NCI-H460 (cell line): Measurements from ENCODE around the gene GSPT1. TPM values are rescaled to one million over a fixed set of nuclear protein-coding genes. Genes with fewer than 3 reads are reported as not detected.
"Not testable (repeated sequence)": the region's sequence is repeated elsewhere in the genome, so short reads cannot be mapped to it uniquely, and the experiment has no call there.

Experiments
- DNase-seq: peaks from one replicate; pipeline ENCODE4 v3.0.0-alpha.2; 2016; ENCODE audit warnings: low read depth; ENCODE audit errors: extremely low read depth
- polyA plus RNA-seq: library from polyadenylated mRNA; depleted of rRNA; stranded (reverse); fragments of >200 nt; gene quantifications from 2 replicates; pipeline ENCODE4 v1.2.3, GENCODE V29; 2014; cell fraction: nucleus; rRNA removed
- total RNA-seq: library from RNA; depleted of rRNA; stranded (reverse); fragments of >200 nt; shearing (Covaris generic); gene quantifications from 2 replicates; pipeline ENCODE4 v1.2.3, GENCODE V29; 2014; rRNA removed

GSPT1 gene
- 114 and 120 TPM in 2 replicates for total RNA-seq
- polyA plus RNA-seq = 74.9 and 84.5 TPM in 2 replicates

DNA sequence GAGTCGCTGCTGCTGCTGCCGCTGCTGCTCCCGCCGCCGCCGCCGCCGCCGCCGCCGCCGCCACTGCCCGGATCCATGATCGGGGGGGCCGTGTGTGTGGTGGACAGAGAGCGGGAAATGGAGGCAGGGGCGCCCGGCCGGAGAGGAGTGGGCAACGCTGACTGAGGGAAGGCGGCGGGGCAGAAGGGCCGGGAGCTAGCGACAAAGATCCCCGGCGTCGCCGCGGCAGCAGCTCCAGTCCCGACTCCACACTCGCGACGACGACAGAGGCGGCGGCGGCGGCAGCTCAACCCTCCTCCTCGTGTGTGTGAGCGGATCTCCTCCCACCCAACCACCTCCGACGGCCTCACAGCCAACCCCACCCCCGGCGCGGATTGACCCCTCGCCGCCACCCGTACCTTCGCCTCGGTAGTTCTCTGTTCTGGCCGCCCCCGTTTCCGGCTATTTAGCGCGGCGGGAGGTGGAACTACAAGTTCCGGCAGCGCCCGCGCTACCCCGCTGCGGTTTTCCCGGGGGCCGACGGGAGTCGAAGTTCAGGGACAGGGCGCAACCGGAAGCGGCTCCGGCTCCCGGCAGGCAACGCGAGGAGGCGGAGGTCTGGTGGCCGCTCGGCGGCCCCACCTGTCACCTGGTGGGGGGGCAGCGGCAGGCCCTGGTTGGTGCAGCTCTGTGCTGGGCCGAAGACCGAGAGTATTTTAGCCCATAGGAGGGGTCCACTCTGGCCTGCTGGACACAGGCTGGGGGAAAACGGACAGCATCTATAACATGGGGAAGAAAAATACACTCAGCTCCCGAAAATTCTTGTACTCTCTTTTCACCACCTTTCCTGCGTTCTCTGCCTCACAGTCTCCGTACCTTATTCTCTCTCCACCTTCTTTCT lies at the start of gene GSPT1:
TSS of gene GSPT1 (minus strand) at position 313 of the 880 bp plus-strand sequence. CDS start at position 77, 236 bp downstream.
- DNase-seq = peak; percentile 97

DNA sequence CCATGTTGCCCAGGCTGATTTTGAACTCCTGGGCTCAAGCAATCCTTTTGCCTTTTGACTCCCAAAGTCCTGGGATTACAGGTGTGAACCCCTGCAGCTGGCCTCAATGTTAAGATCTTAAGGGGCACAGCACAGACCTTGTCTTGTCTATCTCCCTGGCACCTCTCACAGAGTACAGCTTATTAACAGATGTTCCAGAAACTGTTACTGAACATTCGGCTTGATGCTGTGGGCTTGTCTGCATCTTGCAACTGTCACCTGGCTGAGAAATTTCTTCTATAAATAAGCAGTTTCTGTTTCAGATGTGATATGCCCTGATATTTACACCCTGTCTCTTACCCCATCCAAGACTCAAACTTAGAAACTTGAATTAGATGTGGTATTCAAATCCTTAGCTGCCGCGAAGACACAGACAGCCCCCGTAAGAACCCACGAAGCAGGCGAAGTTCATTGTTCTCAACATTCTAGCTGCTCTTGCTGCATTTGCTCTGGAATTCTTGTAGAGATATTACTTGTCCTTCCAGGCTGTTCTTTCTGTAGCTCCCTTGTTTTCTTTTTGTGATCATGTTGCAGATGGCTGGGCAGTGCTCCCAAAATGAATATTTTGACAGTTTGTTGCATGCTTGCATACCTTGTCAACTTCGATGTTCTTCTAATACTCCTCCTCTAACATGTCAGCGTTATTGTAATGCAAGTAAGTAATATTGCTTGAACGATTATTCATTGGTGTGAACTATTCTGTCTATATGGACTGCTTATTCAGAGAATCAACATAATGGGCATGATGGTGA lies 49.2 kb upstream of the GSPT1 start, which contains the start of gene TNFRSF17:
TSS of gene TNFRSF17 (plus strand) at position 450 of the 791 bp plus-strand sequence. CDS start at position 565, 115 bp downstream.
- no peak for DNase-seq

DNA sequence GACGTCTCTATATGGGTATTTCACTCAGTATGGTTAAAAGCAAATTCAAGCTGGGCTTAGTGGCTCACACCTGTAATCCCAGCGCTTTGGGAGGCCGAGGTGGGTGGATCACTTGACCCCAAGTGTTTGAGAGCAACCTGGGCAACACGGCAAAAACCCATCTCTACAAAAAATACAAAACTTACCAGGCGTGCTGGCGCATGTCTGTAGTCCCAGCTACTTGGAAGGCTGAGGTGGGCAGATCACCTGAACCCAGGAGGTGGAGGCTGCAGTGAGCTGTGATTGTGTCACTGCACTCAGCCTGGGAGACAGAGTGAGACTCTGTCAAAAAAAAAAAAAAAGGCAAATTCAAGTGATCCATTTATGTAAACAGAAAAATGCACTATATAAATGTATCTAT lies 48.0 kb upstream of the GSPT1 start:
- DNase-seq = no peak

DNA sequence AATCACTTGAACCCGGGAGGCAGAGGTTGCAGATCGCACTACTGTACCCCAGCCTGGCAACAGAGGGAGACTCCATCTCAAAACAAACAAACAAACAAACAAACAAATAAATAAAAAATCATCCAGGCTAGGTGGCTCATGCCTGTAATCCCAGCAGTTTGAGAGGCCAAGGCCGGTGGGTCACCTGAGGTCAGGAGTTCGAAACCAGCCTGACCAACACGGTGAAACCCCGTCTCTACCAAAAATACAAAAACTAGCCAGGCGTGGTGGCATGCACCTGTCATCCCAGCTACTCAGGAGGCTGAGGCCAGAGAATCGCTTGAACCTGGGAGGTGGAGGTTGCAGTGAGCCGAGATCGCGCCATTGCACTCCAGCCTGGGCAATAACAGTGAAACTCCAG lies 47.2 kb upstream of the GSPT1 start:
- not testable (repeated sequence) for DNase-seq

DNA sequence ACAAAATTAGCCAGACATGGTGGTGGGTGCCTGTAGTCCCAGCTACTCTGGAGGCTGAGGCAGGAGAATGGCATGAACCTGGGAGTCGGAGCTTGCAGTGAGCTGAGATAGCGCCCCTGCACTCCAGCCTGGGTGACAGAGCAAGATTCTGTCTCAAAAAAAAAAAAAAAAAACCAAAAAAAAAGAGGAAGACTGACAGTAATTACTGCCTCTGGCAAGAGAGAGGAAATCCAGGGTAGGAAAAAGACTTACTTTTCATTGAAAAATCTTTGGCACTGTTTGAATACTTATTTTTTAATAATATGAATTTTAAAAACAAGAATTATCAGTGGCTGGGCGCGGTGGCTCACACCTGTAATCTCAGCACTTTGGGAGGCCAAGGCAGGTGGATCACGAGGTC lies 46.7 kb upstream of the GSPT1 start:
- DNase-seq = not testable (repeated sequence)

DNA sequence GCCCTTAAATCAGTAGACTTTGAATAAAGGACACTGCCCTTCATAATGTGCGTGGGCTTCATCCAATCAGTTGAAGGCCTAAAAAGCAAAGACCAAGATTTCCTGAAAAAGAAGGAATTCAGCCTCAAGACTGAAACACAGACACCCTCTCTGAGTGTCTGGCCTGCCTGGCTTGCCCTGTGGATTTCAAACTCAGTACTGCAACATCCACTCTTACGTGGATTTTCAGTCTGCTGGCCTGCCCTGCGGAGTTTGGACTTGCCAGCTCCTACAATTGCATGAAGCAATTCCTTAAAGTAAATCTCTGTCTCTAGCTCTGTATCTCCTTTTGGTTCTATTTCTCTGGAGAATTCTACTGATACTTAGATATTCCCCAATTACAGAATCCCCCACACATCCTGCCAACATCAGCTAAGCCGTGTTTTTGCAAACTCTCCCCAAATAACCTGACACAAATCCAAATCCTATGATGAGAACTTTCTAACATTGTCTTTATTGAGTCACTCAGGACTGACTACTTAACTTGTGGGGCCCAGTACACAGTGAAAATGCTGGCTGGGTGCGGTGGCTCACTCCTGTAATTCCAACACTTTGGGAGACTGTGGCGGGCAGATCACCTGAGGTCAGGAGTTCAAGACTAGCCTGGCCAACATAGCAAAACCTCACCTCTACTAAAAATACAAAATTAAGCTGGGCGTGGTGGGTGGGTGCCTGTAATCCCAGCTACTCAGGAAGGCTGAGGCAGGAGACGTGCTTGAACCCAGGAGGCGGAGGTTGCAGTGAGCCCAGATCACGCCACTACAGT lies 42.0 kb upstream of the GSPT1 start:
- no peak for DNase-seq

DNA sequence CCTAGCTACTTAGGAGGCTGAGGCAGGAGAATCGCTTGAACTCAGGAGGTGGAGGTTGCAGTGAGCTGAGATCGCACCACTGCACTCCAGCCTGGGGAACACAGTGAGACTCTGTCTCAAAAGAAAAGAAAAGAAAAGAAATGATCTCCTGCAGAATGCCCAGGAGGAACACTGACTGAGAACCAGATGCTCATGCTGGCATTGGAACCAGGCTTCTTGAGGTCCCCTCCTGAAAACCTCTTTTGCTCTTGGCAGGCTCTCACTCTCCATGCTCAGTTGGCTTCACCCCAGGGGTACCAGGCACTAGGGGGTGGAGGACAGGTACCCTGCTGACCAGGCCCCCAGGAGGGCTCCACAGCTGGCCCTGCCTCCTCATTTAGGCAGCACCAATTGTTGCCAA lies 40.8 kb upstream of the GSPT1 start:
- DNase-seq = no peak

DNA sequence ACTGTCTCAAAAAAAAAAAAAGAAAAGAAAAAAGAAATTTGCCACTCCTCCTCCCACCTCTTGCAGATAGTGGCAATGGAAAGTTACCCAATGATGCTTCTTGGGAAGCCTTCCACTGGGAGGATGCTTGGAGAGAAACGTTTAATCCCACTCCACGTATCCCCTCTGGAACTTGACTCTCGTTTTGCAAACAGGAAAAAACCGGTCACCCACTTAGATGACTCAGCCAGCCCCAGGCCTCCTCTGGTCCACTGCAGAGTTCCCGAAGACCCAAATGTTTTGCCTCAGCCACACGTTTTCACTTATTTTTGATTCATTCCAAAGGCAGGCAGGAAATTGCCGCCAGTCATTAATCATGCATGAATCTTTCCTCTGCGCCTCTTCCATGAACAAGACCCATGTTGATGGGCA lies 40.0 kb upstream of the GSPT1 start:
- DNase-seq = no peak

DNA sequence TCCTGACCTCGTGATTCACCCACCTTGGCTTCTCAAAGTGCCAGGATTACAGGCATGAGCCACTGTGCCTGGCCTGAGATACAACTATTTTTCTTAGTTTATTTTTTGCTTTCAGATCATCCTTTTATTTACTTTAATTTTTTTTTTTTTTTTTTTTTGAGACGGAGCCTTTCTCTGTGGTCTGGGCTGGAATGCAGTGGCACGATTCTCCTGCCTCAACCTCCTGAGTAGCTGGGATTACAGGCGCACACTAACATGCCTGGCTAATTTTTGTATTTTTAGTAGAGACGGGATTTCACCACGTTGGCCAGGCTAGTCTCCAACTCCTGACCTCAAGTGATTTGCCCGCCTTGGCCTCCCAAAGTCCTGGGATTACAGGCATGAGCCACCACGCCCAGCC lies 37.8 kb upstream of the GSPT1 start:
- not testable (repeated sequence) for DNase-seq

DNA sequence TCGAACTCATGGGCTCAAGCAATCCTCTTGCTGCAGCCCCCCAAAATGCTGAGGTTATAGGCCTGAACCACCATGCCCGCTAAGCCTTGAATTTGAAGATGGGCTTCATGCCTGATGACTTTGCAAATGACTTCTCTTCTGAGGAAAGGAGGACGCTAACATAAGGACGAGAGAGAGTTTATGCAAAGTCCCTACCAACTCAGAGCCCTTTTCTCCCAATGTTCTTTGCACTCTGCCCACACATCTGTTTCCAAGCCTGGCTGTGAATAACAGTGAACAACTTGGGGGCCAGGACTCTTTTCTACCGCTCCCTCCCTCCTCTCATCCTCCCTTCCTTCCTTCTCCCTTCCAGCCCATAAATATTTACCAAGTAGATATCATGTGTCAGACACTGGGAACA lies 34.6 kb upstream of the GSPT1 start:
- no peak for DNase-seq

DNA sequence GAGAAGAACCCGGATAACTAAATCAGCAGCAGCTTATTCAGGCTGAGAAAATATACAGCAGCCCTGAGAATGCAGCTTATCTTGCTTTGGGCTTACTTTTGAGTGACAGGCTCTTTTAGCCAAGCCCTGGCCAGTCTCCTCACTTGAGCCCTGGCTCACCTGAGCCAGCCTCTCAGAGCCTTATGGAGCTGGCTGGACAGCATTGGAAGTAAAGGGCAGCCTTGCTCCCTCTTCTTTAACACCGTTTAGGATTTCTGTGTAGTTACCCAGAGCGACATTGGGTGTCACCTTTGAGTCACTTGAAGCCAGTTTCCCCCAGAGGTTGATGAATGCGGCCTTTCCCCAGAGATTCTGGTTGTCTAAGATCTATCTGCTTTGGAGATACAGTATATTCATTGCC lies 33.8 kb upstream of the GSPT1 start:
- peak; percentile 51 for DNase-seq

DNA sequence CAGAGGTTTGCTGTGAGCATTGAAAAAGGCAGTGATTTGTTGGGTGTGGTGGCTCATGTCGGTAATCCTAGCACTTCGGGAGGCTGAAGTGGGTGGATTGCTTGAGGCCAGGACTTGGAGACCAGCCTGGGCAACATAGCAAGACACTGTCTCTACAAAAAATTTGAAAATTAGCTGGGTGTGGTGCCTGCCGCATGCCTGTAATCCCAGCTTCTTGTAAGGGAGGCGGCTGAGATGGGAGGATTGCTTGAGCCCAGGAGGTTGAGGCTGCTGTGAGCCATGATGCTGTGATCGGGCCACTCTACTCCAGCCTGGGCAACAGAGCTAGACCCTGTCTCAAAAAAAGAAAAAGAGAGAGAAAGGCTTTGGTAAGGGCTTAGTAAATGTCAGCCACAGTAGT lies 33.1 kb upstream of the GSPT1 start:
- no peak for DNase-seq

DNA sequence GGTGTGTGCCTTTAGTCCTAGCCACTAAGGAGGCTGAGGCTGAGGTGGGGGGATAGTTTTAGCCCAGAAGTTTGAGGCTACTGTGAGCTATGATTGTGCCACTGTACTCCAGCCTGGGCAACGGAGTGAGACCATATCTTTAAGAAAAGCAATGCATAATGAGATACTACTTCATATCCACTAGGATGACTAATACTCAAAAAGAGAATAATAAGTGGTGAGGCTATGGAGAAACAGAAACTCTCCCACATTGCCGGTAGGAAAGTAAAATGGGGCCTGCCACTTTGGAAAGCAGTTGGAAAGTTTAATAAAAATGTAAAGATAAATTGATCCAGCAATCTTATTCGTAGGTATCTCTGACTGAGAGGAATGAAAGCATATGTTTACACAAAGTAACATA lies 30.7 kb upstream of the GSPT1 start:
- DNase-seq = no peak

DNA sequence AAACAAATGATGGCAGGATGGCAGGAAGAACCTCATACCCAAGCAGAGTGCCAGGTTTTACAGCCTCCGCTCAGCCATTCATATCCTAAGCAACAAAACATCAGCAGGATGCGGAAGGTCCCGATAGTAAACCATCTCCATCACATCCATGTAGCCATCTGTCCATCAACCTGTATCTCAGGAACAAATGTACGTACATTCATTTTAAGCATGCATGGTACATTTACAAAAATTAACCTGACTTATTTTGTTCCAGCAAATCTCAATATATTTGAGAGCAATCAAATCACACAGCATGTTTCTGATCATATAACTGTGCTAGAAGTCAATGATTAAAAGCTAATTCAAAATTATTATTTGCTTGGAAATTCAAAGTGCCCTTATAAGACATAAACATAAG lies 26.2 kb upstream of the GSPT1 start, which contains the start of gene NPIPB2:
TSS of gene NPIPB2 (minus strand) at position 101 of the 400 bp plus-strand sequence. CDS start at position 101, 0 bp downstream.
- DNase-seq = not testable (repeated sequence)

DNA sequence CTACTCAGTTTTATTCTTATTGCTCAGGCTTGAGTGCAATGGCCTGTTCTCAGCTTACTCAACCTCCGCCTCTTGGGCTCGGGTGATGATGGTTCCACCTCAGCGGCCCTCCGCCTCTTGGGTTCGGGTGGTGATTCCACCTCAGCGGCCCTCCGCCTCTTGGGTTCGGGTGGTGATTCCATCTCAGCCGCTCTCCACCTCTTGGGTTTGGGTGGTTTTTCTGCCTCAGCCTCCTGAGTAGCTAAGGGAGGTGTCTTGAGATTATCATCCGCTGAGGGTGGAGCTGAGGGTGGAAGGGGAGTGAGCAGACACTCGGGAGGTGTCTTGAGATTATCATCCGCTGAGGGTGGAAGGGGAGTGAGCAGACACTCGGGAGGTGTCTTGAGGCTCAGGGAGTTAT lies 11.6 kb upstream of the GSPT1 start:
- not testable (repeated sequence) for DNase-seq

DNA sequence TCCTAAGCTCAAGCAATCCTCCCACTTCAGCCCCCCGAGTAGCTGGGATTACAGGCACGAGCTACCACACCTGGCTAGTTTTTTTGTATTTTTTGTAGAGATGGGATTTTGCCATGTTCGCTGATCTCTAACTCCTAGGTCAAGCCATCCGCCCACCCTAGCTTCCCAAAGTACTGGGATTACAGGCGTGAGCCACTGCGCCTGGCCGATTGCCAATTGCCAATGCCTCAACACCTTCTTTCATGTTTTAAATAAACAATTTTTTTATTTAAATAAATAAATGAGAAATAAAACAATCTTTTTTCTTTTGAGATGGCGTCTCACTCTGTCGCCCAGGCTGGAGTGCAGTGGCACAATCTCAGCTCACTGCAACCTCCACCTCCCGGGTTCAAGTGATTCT lies 8.3 kb upstream of the GSPT1 start:
- not testable (repeated sequence) for DNase-seq

DNA sequence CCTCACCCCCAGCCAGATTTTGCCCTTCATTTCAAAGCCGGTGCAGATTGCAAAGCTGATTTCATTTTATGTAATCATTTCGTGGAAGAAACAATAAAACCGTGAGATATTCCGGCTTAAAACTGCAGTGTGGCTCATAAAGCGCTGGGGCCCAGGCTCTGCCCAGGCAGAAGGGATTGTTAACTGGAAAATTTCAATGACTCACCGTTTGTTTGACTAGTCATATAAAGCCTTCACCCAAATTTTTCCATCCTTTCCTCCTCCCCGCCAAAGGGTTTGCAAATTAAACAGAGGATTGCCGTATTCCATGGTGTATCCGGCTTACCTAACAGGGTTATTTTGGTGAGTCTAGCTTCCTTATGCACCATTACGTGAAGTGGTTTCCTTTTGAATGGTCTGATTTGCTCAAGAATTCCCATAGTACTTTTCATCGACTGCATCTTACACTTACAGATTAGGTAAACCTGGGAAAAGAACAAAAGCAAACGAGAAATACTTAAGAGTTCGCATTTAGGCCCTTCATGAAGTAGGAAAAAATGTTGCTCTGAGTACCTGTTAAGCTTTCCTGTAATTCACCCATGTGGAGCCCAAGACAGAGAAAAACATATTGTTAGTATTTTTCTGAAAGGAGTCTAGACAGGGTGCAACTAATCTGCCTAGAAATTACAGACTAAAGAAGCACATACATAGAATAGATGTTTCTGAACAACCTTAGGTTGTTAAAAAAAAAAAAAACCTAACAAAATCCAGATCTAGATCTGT lies 949 bp upstream of the GSPT1 start:
- no peak for DNase-seq

DNA sequence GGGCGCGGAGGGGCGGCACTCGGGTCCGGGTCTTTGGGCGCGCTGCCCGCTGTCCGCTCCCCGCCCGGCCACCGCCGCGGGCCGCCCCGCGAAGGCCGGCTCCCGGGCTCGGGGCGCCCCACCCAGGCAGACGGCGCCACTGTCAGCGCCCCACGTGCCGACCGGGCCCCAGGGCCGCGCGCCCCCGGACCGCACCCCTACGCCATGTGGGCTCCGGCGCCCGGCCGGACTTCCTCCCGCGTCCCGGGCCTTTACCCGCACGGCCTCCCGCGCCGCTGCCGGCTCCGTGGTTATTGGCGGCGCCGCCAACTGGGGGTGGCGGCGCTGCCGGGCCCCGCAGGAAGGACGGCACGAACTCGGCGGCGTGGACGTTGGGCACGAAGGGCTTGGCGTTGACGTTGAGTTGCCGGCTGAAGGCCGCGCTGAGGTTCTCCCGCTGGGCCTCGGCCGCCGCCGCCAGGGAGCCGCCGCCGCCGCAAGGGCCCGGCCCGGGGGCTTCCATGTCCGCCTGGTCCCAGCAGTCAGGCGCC lies 577 bp downstream of the GSPT1 start:
- DNase-seq = no peak
